Neural cell (in vitro differentiated cells): ENCODE results near the gene SHB.

Experiments used
- EP300 ChIP-seq: fragments of 450-650 bp; conservative IDR thresholded peaks from 2 replicates; pipeline ENCODE4 v1.6.1; 2014; ENCODE audit warnings: antibody characterized with exemption, mild to moderate bottlenecking, moderate library complexity; ENCODE audit not compliant: poor library complexity, severe bottlenecking
- EZH2 ChIP-seq: fragments of 200-600, 300-800 bp; shearing (Covaris generic), sonication (generic); IDR thresholded peaks from 2 replicates; pipeline ENCODE4 v1.6.1; 2014; ENCODE audit warnings: antibody characterized with exemption, low read length, borderline replicate concordance, mild to moderate bottlenecking; ENCODE audit not compliant: insufficient read depth, poor library complexity, severe bottlenecking
- POLR2AphosphoS5 ChIP-seq: IDR thresholded peaks from 2 replicates; pipeline ENCODE4 v1.6.1; 2012
- RAD21 ChIP-seq: fragments of 450-650 bp; conservative IDR thresholded peaks from 2 replicates; pipeline ENCODE4 v1.6.1; 2014; ENCODE audit warnings: antibody characterized with exemption, mild to moderate bottlenecking, moderate library complexity
- REST ChIP-seq: IDR thresholded peaks from 2 replicates; pipeline ENCODE4 v1.6.1; 2012; ENCODE audit warnings: borderline replicate concordance
- SMC3 ChIP-seq: fragments of 450-650 bp; conservative IDR thresholded peaks from 2 replicates; pipeline ENCODE4 v1.6.1; 2014; ENCODE audit warnings: antibody characterized with exemption, mild to moderate bottlenecking, moderate library complexity; ENCODE audit not compliant: poor library complexity
- TAF1 ChIP-seq: IDR thresholded peaks from 2 replicates; pipeline ENCODE4 v1.6.1; 2012; ENCODE audit warnings: low read depth
- TF ChIP-seq, protein P1 (sequence below): fragments of 450-650 bp; IDR thresholded peaks from 2 replicates; pipeline ENCODE4 v1.5.1; 2014; ENCODE audit warnings: antibody characterized with exemption, mild to moderate bottlenecking, moderate library complexity; ENCODE audit not compliant: poor library complexity, severe bottlenecking

- TF ChIP-seq EZH2: no peak
- TF ChIP-seq EP300: no peak
- no peak for TF ChIP-seq REST
- TF ChIP-seq, protein P1, sequence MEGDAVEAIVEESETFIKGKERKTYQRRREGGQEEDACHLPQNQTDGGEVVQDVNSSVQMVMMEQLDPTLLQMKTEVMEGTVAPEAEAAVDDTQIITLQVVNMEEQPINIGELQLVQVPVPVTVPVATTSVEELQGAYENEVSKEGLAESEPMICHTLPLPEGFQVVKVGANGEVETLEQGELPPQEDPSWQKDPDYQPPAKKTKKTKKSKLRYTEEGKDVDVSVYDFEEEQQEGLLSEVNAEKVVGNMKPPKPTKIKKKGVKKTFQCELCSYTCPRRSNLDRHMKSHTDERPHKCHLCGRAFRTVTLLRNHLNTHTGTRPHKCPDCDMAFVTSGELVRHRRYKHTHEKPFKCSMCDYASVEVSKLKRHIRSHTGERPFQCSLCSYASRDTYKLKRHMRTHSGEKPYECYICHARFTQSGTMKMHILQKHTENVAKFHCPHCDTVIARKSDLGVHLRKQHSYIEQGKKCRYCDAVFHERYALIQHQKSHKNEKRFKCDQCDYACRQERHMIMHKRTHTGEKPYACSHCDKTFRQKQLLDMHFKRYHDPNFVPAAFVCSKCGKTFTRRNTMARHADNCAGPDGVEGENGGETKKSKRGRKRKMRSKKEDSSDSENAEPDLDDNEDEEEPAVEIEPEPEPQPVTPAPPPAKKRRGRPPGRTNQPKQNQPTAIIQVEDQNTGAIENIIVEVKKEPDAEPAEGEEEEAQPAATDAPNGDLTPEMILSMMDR: no peak
- no peak for TF ChIP-seq POLR2AphosphoS5
- TF ChIP-seq RAD21: no peak
- TF ChIP-seq TAF1: no peak
- no peak for TF ChIP-seq SMC3
These were observed 6.9 kb downstream of the SHB start for GRCh38 chr9:38062106-38062497.
